GM21786 (cell line): ENCODE results near the gene PLCL2.
"Not testable (repeated sequence)": the region's sequence is repeated elsewhere in the genome, so short reads cannot be mapped to it uniquely, and the experiment has no call there.

Source experiments
- ATAC-seq: cut with Tn5 transposase; IDR thresholded peaks from one replicate; pipeline ENCODE4 v1.9.1; 2021; ENCODE audit not compliant: unreplicated experiment

Gene PLCL2

DNA sequence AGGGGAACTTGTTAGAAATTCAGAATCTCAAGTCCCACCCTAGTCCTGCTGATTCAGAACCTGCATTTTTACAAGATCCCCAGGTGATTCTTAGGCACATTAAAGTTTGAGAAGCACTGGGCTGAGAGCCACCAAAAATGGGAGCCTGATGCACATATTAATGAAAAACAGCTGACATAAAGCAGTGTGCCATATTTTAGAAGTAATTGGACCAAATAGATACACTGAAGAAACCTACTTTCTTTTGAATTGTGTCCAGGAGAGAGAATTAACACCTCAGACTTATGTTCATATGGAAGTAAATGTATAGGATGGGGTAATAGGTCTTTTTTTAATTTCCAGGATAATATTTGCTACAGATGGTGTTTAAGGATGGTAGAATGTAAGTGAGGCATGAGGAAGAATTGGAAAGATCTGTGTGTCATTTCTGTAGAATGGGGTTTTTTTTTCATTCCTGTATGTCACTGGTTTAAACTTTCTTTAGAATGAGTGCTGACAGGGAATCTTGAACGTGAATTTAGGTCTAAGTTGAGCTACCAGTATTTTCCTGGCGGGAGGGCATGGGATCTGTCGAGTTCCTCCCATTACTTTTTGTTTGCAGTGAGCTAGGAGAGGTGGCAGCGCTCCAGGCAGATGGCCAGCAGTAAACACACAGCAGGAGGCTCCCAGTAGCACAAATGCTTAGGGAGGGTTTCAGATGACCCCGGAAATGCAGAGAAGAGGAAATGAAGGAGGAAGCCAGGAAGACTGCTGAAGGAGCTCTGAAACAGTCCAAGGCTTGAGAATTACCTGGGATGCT lies 185.6 kb downstream of the PLCL2 start:
- no peak for ATAC-seq

DNA sequence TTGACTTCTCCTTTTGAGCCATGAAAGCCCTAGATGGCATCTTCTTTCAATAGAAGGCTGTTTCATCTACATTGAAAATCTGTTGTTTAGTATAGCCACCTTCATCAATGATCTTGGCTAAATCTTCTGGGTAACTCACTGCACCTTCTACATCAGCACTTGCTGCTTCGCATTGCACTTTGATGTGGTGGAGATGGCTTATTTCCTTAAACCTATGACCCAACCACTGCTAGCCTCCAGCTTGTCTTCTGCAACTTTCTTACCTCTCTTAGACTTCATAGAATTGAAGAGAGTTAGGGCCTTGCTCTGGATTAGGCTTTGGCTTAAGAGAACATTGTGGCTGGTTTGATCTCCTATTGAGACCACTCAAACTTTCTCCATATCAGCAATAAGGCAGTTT lies 189.8 kb downstream of the PLCL2 start:
- no peak for ATAC-seq

DNA sequence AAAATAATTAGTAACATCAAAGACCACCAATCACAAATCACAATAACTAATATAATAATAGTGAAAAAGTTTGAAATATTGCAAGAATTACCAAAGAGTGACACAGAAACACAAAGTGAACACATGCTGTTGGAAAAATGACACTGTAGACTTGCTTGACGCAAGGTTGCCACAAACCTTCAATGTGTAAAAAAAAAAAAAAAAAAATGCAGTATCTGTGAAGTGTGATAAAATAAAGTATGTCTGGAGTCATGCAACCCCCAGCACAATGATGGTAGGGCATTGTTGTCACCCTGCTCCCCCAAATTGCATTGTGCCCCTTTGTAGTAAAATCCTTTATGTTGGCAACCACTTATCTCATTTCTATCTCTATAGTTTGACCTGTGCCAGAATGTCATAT lies 190.6 kb downstream of the PLCL2 start:
- ATAC-seq = no peak

DNA sequence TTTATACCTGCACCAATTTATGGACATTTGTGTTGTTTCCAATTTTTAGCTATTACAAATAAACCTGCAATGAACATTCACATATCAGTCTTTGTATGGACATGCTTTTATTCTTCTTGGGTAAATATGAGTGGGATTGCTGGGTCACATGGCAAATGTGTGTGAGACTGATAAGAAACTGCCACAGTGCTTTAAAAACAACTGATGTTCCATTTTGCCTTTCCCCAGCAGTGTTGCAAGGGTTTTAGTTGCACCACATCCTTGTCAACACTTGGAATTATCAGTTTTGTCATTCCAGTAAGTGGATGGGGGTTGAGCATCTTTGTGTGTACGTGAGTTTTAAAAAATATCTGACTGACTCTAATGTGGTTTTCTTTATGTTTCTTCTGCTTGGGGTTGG lies 191.2 kb downstream of the PLCL2 start:
- ATAC-seq = no peak

DNA sequence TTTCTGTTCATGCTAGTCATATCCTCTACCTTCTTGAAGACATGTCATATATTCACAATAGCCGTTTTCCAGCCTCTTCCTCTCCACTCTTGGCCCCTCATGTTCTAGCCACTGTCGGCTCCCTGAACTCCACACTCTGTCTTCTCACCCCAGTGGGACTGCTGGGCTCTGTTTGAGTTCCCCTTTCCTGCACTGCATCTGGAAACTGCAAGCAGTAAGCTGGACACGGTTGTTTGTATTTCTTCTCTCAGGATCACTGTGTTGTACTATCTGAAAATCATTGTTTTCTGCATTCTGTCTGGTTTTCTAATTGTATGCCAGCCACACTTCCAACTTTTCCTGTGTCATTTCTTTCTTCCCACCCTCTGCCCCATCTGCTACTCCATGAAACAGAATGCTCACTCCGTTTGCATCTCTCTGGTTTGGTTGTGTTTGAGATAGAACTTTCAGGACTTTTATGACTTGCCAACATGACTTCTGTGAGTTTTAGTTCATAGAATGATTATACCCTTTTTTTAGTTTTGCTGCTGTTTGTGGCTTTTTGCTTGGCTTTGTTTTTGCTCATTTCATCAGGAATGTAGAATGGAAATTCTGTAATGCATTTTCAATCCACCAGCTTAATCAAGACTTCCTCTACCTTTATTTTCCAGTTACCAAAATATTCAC lies 192.3 kb downstream of the PLCL2 start:
- no peak for ATAC-seq

DNA sequence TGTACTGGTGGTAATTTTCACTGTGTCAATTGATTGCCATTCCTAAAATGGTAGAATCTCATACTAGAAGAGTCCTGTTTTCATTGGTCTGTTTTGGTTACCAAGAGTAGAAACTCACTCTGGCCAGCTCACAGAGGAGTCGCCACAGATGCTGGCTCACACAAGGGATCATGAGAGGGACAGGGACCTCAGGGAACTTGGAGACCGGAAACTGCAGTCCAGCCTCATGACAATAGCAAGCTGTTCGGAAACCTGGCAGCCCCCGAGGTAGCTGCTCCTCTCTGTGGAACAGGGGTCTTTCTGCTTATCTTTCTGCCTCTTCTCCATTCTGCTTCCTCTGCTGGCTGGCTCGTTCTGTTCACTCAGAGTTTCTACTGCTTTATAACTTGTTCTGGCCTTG lies 192.9 kb downstream of the PLCL2 start:
- ATAC-seq = no peak

DNA sequence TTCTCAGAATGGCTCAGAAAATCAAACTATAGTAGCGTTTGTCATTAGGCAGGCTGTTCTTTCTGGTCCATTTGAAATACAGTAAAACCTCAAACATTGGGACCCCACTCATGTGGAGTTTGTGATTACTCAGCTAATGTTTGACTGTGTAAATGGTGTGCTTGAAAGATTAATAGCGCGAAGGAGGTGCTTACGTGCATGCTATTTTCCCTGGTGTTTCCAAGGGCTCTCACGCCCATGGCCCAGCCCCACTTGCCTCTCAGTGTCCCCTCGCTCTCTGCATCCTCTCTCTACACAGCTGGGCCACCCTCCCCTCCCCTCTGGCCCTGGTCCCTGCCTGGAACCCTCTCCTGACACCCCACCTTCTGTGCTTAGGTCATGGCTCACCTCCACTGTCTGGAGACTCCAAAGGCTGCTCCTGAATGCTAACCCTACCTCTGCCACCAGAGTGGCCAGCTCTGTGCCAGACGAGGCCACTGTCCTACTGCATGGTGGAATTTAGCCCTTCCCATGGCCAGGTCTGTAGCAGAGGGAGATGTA lies 194.2 kb downstream of the PLCL2 start:
- no peak for ATAC-seq

DNA sequence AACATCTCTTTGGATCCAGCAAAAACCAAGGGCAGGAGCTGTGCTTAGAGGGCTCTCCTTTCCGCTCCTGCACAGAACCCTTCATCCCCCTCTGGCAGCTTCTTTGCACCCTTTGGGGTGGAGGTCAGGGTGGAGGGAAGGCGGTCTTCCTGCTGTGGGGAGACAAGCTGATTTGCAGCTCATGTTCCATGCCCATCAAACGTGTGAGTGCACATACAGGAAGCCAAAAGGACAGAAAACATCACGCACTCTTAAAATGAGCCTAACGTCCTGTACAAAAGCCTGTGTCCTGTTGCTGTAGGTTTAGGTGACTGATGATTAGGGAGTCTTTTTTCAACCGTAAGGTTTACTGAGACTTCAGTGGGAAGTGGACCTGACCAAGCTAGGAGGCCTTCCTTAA lies 195.2 kb downstream of the PLCL2 start:
- no peak for ATAC-seq

DNA sequence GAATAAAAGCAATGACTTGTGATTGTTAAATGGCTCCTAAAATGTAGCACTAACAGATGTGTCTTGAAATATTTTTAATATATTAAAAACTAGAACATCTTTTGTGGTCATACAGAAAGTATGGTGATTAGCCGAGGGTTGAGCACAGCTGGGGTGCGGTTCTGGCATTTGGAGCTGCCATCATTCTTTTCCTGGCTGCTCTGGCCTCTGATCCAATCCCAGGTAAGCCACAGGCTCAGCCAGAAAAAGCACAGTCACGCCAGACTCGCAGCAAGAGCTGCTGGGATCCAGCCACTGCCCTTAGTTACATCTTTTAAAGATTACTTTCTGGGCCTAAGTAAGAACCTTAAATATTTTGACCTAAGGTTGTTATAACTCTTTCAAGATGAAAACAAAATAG lies 196.8 kb downstream of the PLCL2 start:
- ATAC-seq = no peak

DNA sequence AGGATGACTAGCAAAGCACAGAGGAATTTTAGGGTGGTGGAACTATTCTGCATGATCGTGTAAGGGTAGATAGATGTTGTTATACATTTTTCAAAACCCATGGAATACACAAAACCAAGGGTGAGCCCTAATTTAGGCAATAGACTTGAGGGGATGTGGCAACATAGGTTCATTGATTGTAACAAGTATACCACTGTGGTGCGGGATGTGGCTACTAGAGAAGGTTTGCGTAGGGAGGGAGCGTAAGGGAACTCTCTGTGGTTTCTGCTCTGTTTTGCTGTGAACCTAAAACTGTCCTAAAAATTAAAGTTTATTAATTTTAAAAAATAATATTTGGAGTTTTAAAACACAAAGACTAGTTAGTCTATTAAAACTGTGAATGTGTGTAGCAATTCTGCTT lies 202.8 kb downstream of the PLCL2 start:
- no peak for ATAC-seq

DNA sequence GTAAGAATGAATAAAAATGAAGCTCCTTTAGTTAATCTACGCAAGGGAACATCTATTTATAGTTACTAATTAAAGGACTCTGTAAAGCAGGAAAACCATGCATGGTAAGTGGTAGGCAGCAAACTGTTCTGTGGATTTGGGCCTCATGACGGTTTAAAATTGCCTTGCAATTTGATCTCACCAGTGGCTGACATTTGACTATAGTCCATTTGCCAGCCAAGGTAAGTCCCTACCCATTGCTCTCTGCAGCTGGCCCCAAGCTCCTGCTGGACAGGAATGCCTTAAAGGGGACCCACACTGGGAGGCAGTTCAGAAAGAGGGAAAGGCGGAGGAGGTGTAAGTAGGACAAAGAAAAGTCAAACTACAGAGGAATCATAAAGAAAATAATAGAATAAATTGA lies 203.3 kb downstream of the PLCL2 start:
- no peak for ATAC-seq

DNA sequence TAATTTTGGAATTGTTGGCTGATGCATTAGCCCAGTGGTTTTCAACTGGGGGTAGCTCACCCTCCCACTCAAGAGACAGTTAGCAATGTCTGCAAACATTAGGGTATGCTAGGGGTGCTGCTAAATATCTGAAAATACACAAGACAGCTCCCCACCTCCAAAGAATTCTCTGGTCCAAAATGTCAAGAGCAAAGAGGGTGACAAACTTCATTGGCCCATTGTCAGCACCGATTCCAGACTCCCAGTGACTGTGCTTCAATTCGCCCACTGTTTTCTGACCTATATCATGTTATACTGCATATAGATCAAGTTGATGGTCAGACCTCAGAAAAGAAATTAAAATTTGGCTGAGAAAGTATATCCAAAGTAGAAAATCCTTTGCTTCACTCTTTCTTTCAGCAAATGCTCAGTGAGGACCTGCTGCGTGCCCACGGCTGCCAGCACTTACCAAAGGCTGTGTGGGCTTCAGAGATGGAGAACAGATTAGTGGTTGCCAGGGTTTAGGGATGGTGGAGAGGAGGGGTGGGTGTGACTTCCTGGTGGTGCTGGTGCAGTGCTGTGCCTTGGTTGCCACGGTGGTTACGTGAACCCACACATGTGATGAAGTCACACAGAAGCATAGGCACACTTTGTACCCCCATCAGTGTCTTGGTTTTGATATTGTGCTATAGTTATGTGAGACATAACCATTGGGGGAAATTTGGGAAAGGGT lies 204.0 kb downstream of the PLCL2 start:
- no peak for ATAC-seq

DNA sequence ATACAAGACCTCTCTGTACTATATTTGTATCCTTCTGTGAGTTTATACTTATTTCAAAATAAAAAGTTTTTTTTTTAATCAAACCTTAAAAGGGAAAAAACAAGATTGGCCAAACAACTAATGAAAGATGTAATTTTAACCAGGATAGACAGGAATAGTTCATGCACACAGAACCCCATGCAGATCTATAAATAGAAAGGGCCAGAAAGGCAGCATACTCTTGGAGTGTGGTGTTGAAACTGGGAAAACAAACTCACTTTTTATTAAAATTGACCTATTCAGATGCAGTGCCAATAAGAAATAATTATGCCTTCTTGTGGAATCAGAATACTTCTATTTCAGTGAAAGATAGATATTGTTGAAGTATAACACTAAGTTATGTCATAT lies 204.6 kb downstream of the PLCL2 start:
- no peak for ATAC-seq

DNA sequence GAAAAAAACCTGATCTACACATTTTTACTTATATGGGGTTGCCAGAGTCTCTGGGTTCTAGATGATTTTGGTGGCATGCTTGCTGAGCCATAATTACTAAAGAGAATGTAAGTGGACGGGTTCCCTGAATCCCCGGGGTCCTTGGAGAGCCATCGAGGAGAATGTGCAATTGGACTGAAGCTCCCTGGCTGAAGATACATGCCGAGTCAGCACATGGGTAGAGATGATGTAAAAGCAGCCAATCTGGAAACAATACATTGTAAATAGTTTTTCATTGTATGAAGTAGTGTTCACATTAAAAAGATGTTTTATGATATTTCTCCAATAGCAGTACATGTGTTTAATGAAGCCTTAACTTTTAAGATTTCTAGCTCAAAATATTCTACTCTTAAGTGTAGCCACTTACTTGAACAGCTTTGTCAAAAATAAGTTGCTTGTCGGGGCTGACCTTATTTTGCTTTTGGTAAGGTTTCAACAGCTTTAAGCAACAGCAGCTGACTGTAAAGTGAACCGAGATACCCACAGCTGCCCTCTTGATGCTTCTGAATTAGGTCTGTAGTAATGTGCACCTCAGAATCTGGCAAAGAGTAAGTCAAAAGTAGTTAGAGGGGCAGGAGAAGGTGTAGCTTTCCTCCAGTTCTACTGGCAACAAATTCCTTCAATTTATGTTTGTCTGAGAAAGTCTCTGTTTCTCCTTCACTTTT lies 205.7 kb downstream of the PLCL2 start:
- no peak for ATAC-seq

DNA sequence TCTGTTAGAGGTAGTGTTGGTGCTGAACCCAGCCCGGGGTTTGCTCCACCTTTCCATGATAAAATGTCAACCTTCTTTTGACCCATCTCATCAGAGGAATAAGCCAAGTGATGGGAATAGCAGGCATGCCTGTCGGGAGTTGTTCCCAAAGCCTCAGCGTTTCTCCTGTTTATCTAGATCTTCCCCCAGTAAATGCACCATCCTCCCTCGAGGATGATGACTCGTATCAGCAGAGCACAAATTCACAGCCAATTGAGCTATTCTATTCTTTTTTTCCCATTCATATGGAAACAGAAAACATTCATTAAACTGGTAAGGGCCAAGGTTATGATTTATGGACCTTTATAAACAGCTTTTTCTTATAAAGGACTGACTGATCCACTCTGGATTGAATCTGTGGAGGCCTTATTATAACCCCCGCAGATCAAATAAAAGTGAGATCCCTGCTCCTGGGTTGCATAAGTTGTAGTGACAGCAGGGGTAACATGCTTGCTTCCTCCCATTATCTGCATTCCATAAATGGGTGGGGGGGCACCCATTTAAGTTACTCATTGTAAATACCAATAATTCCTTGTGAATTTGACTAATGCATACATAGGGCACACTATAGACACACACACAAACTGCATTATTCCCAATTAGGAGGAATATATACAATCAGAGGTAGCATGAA lies 207.3 kb downstream of the PLCL2 start:
- ATAC-seq = no peak

DNA sequence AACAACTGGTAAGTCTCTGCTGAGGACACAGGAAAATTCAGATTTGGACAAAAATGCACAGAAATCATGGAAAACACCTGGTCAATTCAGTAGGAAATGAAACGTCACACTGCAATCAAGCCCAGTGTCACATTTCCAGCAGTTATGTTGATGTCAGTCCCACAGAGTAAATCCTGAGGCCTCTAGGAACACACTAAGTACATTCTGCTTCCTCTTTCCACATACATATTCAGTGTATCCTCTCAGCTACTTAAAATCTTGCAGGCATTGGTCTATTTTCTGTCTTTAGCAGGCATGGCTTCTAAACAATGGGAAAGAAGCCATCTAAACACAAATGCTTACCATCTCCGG lies 207.8 kb downstream of the PLCL2 start:
- ATAC-seq = no peak

DNA sequence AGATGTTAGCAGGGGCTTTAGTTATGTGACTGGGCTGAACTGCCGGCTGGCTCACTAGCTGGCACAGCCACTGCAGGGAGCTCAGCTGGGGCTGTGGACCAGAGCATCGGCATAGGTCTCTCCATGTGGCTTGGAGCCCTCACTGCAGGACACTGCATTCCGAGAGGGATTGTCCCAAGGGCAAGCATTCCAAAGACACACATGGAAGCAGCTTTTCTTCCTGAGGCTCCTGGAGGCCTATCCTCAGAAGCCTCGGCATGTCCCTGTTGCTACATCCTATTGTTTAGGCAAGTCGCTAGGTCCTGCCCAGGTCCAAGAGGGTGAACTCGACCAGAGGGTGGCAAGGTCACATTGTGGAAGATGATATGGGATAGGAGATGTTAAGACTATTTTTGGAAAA lies 209.8 kb downstream of the PLCL2 start:
- ATAC-seq = no peak

DNA sequence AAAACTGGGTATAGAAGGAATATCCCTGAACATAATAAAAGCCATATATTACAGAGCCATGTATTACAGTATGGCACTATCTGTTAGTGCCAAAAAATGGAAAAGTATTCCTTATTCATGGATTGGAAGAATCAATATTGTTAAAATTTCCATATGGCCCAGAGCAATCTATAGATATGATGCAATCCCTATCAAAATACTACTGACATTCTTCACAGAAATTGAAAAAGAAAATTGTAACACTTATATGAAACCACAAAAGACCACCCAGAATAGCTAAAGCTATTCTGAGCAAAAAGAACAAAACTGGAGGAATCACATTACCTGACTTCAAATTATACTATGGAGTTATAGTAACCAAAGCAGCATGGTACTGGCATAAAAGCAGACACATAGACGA lies 218.8 kb downstream of the PLCL2 start:
- ATAC-seq = no peak

DNA sequence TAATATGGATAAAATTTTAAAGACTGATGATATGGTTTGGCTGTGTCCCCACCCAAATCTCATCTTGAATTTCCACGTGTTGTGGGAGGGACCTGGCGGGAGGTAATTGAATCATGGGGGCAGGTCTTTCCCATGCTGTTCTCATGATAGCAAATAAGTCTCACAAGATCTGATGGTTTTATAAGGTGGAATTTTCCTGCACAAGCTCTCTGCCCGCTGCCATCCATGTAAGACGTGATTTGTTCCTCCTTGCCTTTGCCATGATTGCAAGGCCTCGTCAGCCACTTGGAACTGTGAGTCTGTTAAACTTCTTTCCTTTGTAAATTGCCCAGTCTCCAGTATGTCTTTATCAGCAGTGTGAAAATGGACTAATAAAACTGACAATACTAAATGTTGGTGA lies 222.0 kb downstream of the PLCL2 start:
- not testable (repeated sequence) for ATAC-seq

DNA sequence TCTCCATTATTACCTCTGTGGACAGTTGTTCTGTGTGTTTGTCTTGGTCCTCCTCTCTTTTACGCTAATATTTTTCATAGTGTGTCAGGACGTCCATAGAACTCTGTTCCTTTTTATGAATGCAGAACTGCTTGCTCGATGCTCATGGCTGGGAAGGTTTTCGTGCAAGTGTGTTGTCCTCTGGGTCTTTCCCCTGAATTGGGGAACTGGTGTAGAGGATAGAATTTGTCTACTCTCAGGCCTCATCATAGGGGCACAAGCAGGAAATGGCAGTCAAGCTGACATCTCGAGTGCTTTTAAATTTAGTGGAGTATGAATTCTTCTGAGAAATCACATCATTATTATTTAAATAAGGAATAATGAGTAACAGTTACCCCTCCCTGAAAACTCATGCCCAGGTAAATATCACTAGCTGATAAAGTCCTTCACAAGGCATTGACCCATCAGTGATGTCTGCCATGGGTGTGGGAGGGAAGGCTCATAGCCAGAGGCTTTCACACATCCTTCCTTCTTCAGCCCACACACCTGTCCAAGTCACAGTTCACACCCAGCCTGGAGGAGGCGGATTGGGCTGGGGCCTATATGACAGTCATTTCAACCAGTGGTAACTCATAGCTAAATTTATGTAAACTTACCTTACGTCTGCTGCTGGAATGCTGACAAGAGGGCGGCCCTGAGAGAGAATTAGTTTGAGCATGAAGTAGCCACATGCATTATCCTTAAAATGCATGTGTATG lies 226.1 kb downstream of the PLCL2 start:
- no peak for ATAC-seq
